Activated CD4-positive, alpha-beta T cell treated with anti-CD3 and anti-CD28 coated beads, Interleukin-2, amount 10 ng/mL, durations not matched to agents 24 days and 14 days (primary cell): Measurements from ENCODE around the gene SLC25A27. TPM values are rescaled to one million over a fixed set of nuclear protein-coding genes. Genes with fewer than 3 reads are reported as not detected.

ENCODE experiments used
- DNase-seq: peaks from one replicate; pipeline ENCODE4 v3.0.0; 2022
- H3K27ac Mint-ChIP-seq: one replicate; pipeline ENCODE4 v1.8.0; 2022; ENCODE audit warnings: mild to moderate bottlenecking, mixed read lengths
- H3K27me3 Mint-ChIP-seq: one replicate; pipeline ENCODE4 v1.8.0; 2022; ENCODE audit warnings: mixed read lengths
- H3K36me3 Mint-ChIP-seq: one replicate; pipeline ENCODE4 v1.8.0; 2022; ENCODE audit warnings: low read depth, mild to moderate bottlenecking, mixed read lengths
- H3K4me1 Mint-ChIP-seq: one replicate; pipeline ENCODE4 v1.8.0; 2021; ENCODE audit warnings: mixed read lengths
- H3K4me3 Mint-ChIP-seq: one replicate; pipeline ENCODE4 v1.8.0; 2022; ENCODE audit warnings: mild to moderate bottlenecking, moderate library complexity, mixed read lengths
- H3K9me3 Mint-ChIP-seq: one replicate; pipeline ENCODE4 v1.8.0; 2021; ENCODE audit warnings: mixed read lengths
- intact Hi-C: fragments of 100-400 bp; cut with micrococcal nuclease; formaldehyde crosslinking; loops from one replicate; pipeline ENCODE4 v1.15.1; 2023
- total RNA-seq: library from RNA; stranded (reverse); gene quantifications from 2 replicates; pipeline ENCODE4 v1.2.3, GENCODE V29; 2022

Gene SLC25A27
- total RNA-seq, 1 donor from 2014 or later = 0.28 TPM

GRCh38 chr6:46661483-46661882 is 8.7 kb downstream of the SLC25A27 start:
- no peaks in the 10 kb centered on the region for H3K9me3 Mint-ChIP-seq
- no peak overlapping the region for H3K4me3 Mint-ChIP-seq
- H3K4me1 Mint-ChIP-seq = no peaks in the 10 kb centered on the region
- intact Hi-C loops = no loop called here
- H3K36me3 Mint-ChIP-seq = no peaks in the 10 kb centered on the region
- no peak for DNase-seq
- no peak overlapping the region for H3K27ac Mint-ChIP-seq
- H3K27me3 Mint-ChIP-seq = peaks cover 9% of the 10 kb centered on the region

- Mint-ChIP-seq H3K27me3 (peaks cover 5% of the 10 kb centered on the region), H3K36me3 (no peaks in the 10 kb centered on the region), H3K9me3 (no peaks in the 10 kb centered on the region), H3K4me1 (no peaks in the 10 kb centered on the region), H3K4me3 (no peak overlapping the region), H3K27ac (no peak overlapping the region)
- DNase-seq = no peak
- intact Hi-C loops = no loop called here
Measured at GRCh38 chr6:46667377-46667776, 14.6 kb downstream of the SLC25A27 start.

- Mint-ChIP-seq H3K27me3 (peaks cover 2% of the 10 kb centered on the region), H3K9me3 (no peaks in the 10 kb centered on the region), H3K27ac (no peak overlapping the region), H3K4me1 (no peaks in the 10 kb centered on the region), H3K36me3 (no peaks in the 10 kb centered on the region), H3K4me3 (no peak overlapping the region)
- intact Hi-C loops = no loop called here
- DNase-seq = no peak
Measured at GRCh38 chr6:46674410-46674809, 21.6 kb downstream of the SLC25A27 start.

DNA sequence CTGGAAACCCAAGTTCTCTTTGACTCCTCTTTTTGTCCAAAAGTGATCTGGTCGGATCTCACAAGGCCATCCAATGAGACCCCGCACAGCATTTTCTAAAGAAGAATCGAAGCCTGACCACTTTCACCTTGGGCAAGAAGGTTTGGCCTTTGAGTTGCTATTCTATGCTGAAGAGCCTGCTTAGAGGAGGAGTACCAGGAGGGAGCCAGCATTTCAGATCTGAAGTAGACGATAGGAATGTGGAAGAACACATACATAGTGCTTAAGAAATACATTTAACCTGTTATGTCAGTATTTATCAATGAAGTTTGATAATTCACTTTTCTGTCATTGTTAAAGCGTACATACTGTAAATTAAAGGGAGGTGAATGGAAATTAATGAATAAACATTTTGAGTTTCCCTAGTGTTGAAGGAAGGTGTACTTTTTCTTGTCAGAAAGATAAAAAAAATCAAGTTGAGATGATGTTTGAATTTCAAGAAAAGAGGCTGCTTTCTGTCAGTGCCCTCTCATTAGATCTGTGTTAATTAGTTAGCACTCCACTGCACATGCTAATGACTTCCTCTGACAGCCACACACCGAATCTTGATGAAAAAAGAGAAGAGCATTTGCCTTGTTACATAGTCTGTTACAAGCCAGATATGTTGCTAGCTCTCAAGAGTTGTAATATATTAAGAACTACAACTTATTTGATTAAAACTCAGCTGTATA is 24.0 kb downstream of the SLC25A27 start:
- intact Hi-C loops = no loop called here
- H3K27ac Mint-ChIP-seq = no peak overlapping the region
- no peaks in the 10 kb centered on the region for H3K4me1 Mint-ChIP-seq
- H3K36me3 Mint-ChIP-seq = no peaks in the 10 kb centered on the region
- no peak overlapping the region for H3K4me3 Mint-ChIP-seq
- H3K27me3 Mint-ChIP-seq = peaks cover 6% of the 10 kb centered on the region
- H3K9me3 Mint-ChIP-seq = no peaks in the 10 kb centered on the region
- DNase-seq = no peak

- no peak for DNase-seq
- Mint-ChIP-seq H3K36me3 (no peaks in the 10 kb centered on the region), H3K9me3 (no peaks in the 10 kb centered on the region), H3K27ac (no peak overlapping the region), H3K4me1 (no peaks in the 10 kb centered on the region), H3K27me3 (peaks cover 6% of the 10 kb centered on the region), H3K4me3 (no peak overlapping the region)
- intact Hi-C loops = no loop called here
Measured at GRCh38 chr6:46677314-46677654, 24.5 kb downstream of the SLC25A27 start.

- intact Hi-C loops = no loop called here
- H3K4me3 Mint-ChIP-seq = no peak overlapping the region
Measured at GRCh38 chr6:46684771-46685170, 32.0 kb downstream of the SLC25A27 start.

DNA sequence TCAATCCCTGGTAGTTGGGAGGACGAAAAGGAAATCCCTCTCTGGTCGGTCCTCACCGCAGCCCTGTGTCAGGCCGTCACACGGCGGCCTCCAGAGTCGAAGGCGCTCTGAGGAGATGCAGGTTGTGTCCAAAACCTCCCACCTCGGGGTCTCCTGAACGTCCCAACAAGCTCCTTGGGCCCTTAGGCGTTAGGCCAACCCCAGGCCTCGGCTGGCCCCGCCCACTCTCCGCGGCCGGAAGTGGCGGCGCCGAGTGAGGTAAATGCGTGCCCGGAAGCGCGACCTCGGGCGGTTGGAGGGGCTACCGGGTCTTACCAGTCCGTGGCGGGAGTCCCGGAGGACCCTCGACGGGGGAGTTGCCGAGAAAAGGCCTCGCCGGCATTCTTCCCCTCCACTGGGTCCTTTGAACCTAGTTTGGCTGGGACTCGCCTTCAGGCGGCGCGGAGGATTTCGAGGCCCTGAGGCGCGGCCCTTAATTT is 34.9 kb downstream of the SLC25A27 start, which contains the start of gene TDRD6:
Gene TDRD6 (plus strand): TSS at position 267 of the 479 bp plus-strand sequence. CDS start 244 bp downstream, outside the sequence.
- Mint-ChIP-seq H3K27ac (no peak within 1 kb of the TSS), H3K9me3 (no peaks in the 10 kb centered on the region), H3K4me1 (no peaks in the 10 kb centered on the region), H3K36me3 (no peaks in the 10 kb centered on the region), H3K27me3 (peaks cover 2% of the 10 kb centered on the region), H3K4me3 (no peak within 1 kb of the TSS)
- no peak for DNase-seq
- intact Hi-C loops = no loop called here

More at GRCh38 chr6:46684771-46685170, 32.0 kb downstream of the SLC25A27 start:
- DNase-seq = no peak
- Mint-ChIP-seq H3K36me3 (no peaks in the 10 kb centered on the region), H3K27me3 (peaks cover 7% of the 10 kb centered on the region), H3K27ac (no peak overlapping the region), H3K4me1 (no peaks in the 10 kb centered on the region), H3K9me3 (no peaks in the 10 kb centered on the region)

DNA sequence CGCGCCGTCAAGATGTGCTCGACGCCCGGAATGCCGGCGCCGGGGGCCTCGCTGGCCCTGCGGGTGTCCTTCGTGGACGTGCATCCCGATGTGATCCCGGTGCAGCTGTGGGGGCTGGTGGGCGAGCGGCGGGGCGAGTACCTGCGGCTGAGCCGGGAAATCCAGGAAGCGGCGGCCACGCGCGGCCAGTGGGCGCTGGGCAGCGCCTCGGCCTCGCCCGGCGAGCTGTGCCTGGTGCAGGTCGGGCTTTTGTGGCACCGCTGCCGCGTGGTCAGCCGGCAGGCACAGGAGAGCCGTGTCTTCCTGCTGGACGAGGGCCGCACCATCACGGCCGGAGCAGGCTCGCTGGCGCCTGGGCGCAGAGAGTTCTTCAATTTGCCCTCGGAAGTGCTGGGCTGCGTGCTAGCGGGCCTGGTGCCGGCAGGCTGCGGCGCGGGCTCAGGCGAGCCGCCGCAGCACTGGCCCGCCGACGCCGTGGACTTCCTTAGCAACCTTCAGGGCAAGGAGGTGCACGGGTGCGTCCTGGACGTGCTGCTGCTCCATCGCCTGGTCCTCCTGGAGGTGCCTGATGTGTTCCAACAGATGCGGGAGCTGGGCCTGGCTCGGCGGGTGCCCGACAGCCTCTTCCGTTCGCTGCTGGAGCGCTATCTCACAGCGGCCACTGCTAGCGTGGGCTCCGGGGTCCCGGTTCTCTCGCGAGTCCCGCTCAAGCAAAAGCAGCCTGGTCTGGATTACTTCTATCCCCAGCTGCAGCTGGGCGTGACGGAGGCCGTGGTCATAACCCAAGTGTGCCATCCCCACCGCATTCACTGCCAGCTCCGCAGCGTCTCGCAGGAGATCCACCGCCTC is 35.6 kb downstream of the SLC25A27 start:
- no peak for DNase-seq
- H3K27me3 Mint-ChIP-seq = peaks cover 5% of the 10 kb centered on the region
- H3K4me3 Mint-ChIP-seq = no peak overlapping the region
- H3K9me3 Mint-ChIP-seq = no peaks in the 10 kb centered on the region
- H3K36me3 Mint-ChIP-seq = no peaks in the 10 kb centered on the region
- no peak overlapping the region for H3K27ac Mint-ChIP-seq
- no peaks in the 10 kb centered on the region for H3K4me1 Mint-ChIP-seq
- intact Hi-C loops = no loop called here

GRCh38 chr6:46688966-46689335 is 36.2 kb downstream of the SLC25A27 start:
- H3K27ac Mint-ChIP-seq = no peak overlapping the region
- no peak for DNase-seq

GRCh38 chr6:46689657-46690056 is 36.9 kb downstream of the SLC25A27 start:
- H3K36me3 Mint-ChIP-seq = no peaks in the 10 kb centered on the region
- intact Hi-C loops = no loop called here
- H3K9me3 Mint-ChIP-seq = no peaks in the 10 kb centered on the region
- no peak overlapping the region for H3K27ac Mint-ChIP-seq
- H3K4me1 Mint-ChIP-seq = no peaks in the 10 kb centered on the region
- peaks cover 8% of the 10 kb centered on the region for H3K27me3 Mint-ChIP-seq
- DNase-seq = no peak
- H3K4me3 Mint-ChIP-seq = no peak overlapping the region

More at GRCh38 chr6:46688966-46689335, 36.2 kb downstream of the SLC25A27 start:
- Mint-ChIP-seq H3K9me3 (no peaks in the 10 kb centered on the region), H3K36me3 (no peaks in the 10 kb centered on the region), H3K27me3 (peaks cover 8% of the 10 kb centered on the region), H3K4me3 (no peak overlapping the region), H3K4me1 (no peaks in the 10 kb centered on the region)
- intact Hi-C loops = no loop called here

- Mint-ChIP-seq H3K27ac (no peak overlapping the region), H3K4me1 (no peaks in the 10 kb centered on the region), H3K9me3 (no peaks in the 10 kb centered on the region), H3K4me3 (no peak overlapping the region), H3K27me3 (peaks cover 8% of the 10 kb centered on the region), H3K36me3 (no peaks in the 10 kb centered on the region)
- intact Hi-C loops = no loop called here
- DNase-seq = no peak
Measured at GRCh38 chr6:46690141-46690755, 37.5 kb downstream of the SLC25A27 start.

DNA sequence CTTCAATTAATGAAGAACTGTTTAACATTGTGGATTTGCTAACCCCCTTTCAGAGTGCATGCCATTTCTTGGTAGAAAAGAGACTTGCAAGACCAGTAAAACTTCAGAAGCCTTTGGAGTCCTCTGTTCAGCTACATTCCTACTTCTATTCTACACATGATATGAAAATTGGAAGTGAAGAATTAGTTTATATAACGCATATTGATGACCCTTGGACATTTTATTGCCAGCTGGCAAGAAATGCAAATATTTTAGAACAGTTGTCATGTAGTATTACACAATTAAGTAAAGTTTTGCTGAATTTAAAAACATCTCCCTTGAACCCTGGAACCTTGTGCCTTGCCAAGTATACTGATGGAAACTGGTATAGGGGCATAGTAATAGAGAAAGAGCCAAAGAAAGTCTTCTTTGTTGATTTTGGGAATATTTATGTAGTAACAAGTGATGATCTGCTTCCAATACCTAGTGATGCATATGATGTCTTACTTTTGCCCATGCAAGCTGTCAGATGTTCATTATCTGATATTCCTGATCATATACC is 38.2 kb downstream of the SLC25A27 start:
- no peak for DNase-seq
- Mint-ChIP-seq H3K4me1 (no peaks in the 10 kb centered on the region), H3K4me3 (no peak overlapping the region), H3K9me3 (no peaks in the 10 kb centered on the region), H3K36me3 (no peaks in the 10 kb centered on the region), H3K27me3 (peaks cover 8% of the 10 kb centered on the region), H3K27ac (no peak overlapping the region)
- intact Hi-C loops = no loop called here

DNA sequence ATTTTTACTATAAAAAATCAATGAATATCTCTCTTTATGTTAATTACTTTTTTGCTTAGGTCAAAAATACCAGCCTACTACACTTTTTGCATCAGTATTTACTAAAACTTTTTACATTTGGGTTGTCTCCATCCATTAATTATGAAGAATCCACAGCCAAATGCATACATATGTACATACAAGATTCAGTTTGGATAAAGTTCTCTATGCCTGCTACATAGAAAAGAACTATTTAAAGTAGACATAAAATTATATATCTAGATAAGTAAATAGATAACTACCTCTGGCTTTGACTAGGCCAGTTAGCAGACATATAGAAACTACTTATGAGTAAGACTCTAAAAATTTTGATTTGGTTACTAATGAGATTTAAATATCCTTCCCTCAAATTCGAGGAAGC is 47.2 kb downstream of the SLC25A27 start:
- no peak overlapping the region for H3K27ac Mint-ChIP-seq
- H3K27me3 Mint-ChIP-seq = peaks cover 10% of the 10 kb centered on the region
- H3K4me3 Mint-ChIP-seq = no peak overlapping the region
- DNase-seq = no peak
- no peaks in the 10 kb centered on the region for H3K36me3 Mint-ChIP-seq
- H3K4me1 Mint-ChIP-seq = no peaks in the 10 kb centered on the region
- intact Hi-C loops = no loop called here
- H3K9me3 Mint-ChIP-seq = no peaks in the 10 kb centered on the region

GRCh38 chr6:46704562-46704961 is 51.8 kb downstream of the SLC25A27 start:
- no peak for DNase-seq
- no peaks in the 10 kb centered on the region for H3K9me3 Mint-ChIP-seq
- H3K36me3 Mint-ChIP-seq = no peaks in the 10 kb centered on the region
- H3K4me1 Mint-ChIP-seq = no peaks in the 10 kb centered on the region
- H3K27me3 Mint-ChIP-seq = peaks cover 13% of the 10 kb centered on the region
- H3K4me3 Mint-ChIP-seq = no peak overlapping the region
- intact Hi-C loops = no loop called here
- no peak overlapping the region for H3K27ac Mint-ChIP-seq
